ENCODE results near the gene NECAB2. TPM values are rescaled to one million over a fixed set of nuclear protein-coding genes. Genes with fewer than 3 reads are reported as not detected.

The NECAB2 gene
- total RNA-seq, 1 donor from 2014 or later: 6.5 TPM

GRCh38 chr16:83978401-83978904 is 10.4 kb downstream of the NECAB2 start:
- peaks cover 10% of the 10 kb centered on the region for H3K9me3 Mint-ChIP-seq
- no peak overlapping the region for H3K27ac Mint-ChIP-seq
- peaks cover 10% of the 10 kb centered on the region for H3K36me3 Mint-ChIP-seq
- H3K27me3 Mint-ChIP-seq: peaks cover 3% of the 10 kb centered on the region
- no peaks in the 10 kb centered on the region for H3K4me1 Mint-ChIP-seq (ENCODE audit: unreplicated experiment)
- no peak overlapping the region for H3K4me3 Mint-ChIP-seq
- TF ChIP-seq, protein P1, sequence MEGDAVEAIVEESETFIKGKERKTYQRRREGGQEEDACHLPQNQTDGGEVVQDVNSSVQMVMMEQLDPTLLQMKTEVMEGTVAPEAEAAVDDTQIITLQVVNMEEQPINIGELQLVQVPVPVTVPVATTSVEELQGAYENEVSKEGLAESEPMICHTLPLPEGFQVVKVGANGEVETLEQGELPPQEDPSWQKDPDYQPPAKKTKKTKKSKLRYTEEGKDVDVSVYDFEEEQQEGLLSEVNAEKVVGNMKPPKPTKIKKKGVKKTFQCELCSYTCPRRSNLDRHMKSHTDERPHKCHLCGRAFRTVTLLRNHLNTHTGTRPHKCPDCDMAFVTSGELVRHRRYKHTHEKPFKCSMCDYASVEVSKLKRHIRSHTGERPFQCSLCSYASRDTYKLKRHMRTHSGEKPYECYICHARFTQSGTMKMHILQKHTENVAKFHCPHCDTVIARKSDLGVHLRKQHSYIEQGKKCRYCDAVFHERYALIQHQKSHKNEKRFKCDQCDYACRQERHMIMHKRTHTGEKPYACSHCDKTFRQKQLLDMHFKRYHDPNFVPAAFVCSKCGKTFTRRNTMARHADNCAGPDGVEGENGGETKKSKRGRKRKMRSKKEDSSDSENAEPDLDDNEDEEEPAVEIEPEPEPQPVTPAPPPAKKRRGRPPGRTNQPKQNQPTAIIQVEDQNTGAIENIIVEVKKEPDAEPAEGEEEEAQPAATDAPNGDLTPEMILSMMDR (conservative IDR thresholded peaks at IDR 0.05): no peak
- DNase-seq (ENCODE audit: extremely low spot score, unreplicated experiment): no peak

DNA sequence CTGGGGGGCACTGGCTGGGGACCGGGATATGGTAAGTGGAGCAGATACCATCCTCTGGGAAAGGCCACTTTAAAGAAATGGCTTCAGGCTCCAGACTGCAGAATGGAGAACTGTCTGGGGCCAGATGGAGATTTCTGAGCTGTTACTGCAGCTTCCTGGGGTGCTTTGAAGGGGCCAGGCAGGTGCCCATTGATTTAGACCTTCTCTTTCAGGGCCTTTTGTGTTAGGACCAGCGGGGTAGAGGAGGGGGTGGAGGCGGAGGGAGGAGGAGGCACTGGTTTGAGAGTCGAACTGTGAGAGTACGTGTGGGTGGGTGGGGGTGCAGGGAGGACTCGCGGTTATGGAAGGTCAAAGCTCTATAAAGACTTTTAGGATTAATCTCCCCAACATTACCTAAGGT is 11.4 kb downstream of the NECAB2 start:
- no peak for DNase-seq (ENCODE audit: extremely low spot score, unreplicated experiment)
- H3K4me1 Mint-ChIP-seq (ENCODE audit: unreplicated experiment): no peaks in the 10 kb centered on the region
- peaks cover under 1% of the 10 kb centered on the region for H3K27me3 Mint-ChIP-seq
- H3K9me3 Mint-ChIP-seq: peaks cover 10% of the 10 kb centered on the region
- TF ChIP-seq, protein P1 (conservative IDR thresholded peaks at IDR 0.05): no peak
- H3K27ac Mint-ChIP-seq: no peak overlapping the region
- no peak overlapping the region for H3K4me3 Mint-ChIP-seq
- peaks cover 10% of the 10 kb centered on the region for H3K36me3 Mint-ChIP-seq

- H3K27ac Mint-ChIP-seq: no peak overlapping the region
- H3K4me3 Mint-ChIP-seq: no peak overlapping the region
- H3K27me3 Mint-ChIP-seq: no peaks in the 10 kb centered on the region
- peaks cover 10% of the 10 kb centered on the region for H3K36me3 Mint-ChIP-seq
- peaks cover 10% of the 10 kb centered on the region for H3K9me3 Mint-ChIP-seq
- TF ChIP-seq, protein P1 (conservative IDR thresholded peaks at IDR 0.05): no peak
- no peak for DNase-seq (ENCODE audit: extremely low spot score, unreplicated experiment)
- no peaks in the 10 kb centered on the region for H3K4me1 Mint-ChIP-seq (ENCODE audit: unreplicated experiment)
Measured at GRCh38 chr16:83980794-83981193, 12.8 kb downstream of the NECAB2 start.

DNA sequence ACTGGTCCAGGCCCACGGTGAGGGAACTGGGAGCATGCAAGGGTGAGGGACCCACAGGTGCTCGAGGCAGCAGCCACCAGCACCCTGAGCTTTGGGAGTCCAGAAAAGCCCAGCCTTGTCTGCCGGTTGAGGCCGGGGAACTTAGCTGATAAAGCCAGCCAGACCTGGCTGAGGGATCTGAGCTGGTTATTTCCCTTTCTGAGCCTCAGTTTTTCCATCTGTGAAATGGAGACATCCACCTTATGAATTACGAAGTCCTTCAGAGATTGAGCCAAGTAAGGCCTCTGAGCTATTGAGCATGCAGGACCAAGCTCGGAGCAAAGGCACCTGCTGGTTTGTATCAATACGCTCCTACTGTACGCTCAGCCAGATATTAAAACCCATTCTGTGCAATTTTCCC is 13.8 kb downstream of the NECAB2 start:
- Mint-ChIP-seq H3K4me1 (ENCODE audit: unreplicated experiment) (no peaks in the 10 kb centered on the region), H3K4me3 (no peak overlapping the region), H3K9me3 (peaks cover 10% of the 10 kb centered on the region), H3K27me3 (no peaks in the 10 kb centered on the region), H3K27ac (no peak overlapping the region), H3K36me3 (peaks cover 10% of the 10 kb centered on the region)
- TF ChIP-seq, protein P1 (conservative IDR thresholded peaks at IDR 0.05): no peak
- DNase-seq (ENCODE audit: extremely low spot score, unreplicated experiment): no peak

- TF ChIP-seq, protein P1 (conservative IDR thresholded peaks at IDR 0.05): no peak
- Mint-ChIP-seq H3K27ac (no peak overlapping the region), H3K9me3 (peaks cover 5% of the 10 kb centered on the region), H3K27me3 (peaks cover 3% of the 10 kb centered on the region), H3K36me3 (peaks cover 10% of the 10 kb centered on the region), H3K4me1 (ENCODE audit: unreplicated experiment) (no peaks in the 10 kb centered on the region), H3K4me3 (no peak overlapping the region)
- no peak for DNase-seq (ENCODE audit: extremely low spot score, unreplicated experiment)
Measured at GRCh38 chr16:83983491-83983890, 15.4 kb downstream of the NECAB2 start.

DNA sequence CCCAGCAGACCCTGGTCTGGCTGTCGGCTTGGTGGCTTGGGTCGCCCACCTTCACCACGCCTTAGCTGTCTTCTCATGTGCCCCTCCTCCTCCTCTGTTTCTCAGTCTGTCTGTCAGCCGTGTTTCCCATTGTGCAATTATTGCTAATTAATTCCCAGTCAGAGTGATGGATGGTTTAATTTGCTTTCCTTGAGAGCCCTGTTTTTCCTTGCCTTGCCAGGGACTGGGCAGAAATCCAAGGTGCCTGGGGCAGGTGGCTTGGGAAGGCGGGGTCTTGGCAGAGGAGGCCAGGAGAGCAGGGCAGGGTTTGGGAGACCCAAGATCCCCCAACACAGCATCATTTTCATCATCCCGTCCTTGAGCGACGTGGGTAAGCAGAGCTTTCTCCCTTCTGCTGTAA is 21.3 kb downstream of the NECAB2 start:
- no peaks in the 10 kb centered on the region for H3K36me3 Mint-ChIP-seq
- peaks cover 22% of the 10 kb centered on the region for H3K4me1 Mint-ChIP-seq (ENCODE audit: unreplicated experiment)
- H3K27me3 Mint-ChIP-seq: peaks cover 8% of the 10 kb centered on the region
- DNase-seq (ENCODE audit: extremely low spot score, unreplicated experiment): no peak
- TF ChIP-seq, protein P1 (conservative IDR thresholded peaks at IDR 0.05): no peak
- no peaks in the 10 kb centered on the region for H3K9me3 Mint-ChIP-seq
- H3K4me3 Mint-ChIP-seq: no peak overlapping the region
- H3K27ac Mint-ChIP-seq: no peak overlapping the region

All from type B pancreatic cell (in vitro differentiated cells).